IPS-20b (cell line): ENCODE measurements around the gene HOATZ.

Experiments
- H3K27ac ChIP-seq: one replicate; pipeline ENCODE4 v1.5.1; 2013; ENCODE audit warnings: low read length
- H3K27me3 ChIP-seq: 2 replicates; pipeline ENCODE4 v1.6.1; 2013; ENCODE audit warnings: mild to moderate bottlenecking, low read length, inconsistent platforms; ENCODE audit not compliant: insufficient read depth
- H3K36me3 ChIP-seq: 2 replicates; pipeline ENCODE4 v1.6.1; 2013; ENCODE audit warnings: low read depth, mild to moderate bottlenecking, inconsistent platforms, low read length, moderate library complexity; ENCODE audit not compliant: insufficient read depth
- H3K4me1 ChIP-seq: 2 replicates; pipeline ENCODE4 v1.6.1; 2013; ENCODE audit warnings: mild to moderate bottlenecking, control low read depth, inconsistent platforms, low read length, moderate library complexity; ENCODE audit not compliant: insufficient read depth
- H3K4me3 ChIP-seq: 2 replicates; pipeline ENCODE4 v1.5.1; 2013; ENCODE audit warnings: mild to moderate bottlenecking, low read length, inconsistent platforms
- H3K9ac ChIP-seq: 2 replicates; pipeline ENCODE4 v1.6.1; 2013; ENCODE audit warnings: low read depth, mild to moderate bottlenecking, inconsistent platforms, low read length, moderate library complexity
- H3K9me3 ChIP-seq: 2 replicates; pipeline ENCODE4 v1.6.1; 2013; ENCODE audit warnings: mild to moderate bottlenecking, low read depth, low read length, inconsistent platforms; ENCODE audit not compliant: insufficient read depth

HOATZ gene

DNA sequence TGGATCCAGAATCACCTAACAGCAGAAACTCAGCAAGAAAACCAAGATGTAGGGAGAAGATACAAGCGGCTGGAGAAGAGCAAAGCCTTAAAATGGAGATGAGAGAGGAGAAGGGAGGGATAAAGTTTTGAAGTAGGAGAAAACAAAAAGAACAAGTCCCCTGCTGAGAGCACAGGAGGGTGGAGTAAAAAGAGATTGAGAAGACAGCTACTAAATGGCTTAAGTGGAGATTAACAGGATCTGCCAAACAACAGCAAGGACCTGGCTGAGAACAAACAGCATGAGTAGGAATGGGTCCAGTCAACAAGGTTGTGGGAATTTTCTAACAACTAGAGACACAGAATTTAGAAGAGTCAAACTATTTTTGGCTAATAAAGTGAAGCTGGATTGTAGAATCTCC lies 20.5 kb upstream of the HOATZ start:
- H3K9ac ChIP-seq = no peak overlapping the region
- H3K36me3 ChIP-seq = no peaks in the 10 kb centered on the region
- peaks cover 7% of the 10 kb centered on the region for H3K27me3 ChIP-seq
- 0 out of 2 replicates have a peak, but pooled peaks cover 5% of the 10 kb centered on the region for H3K4me1 ChIP-seq
- H3K9me3 ChIP-seq = no peaks in the 10 kb centered on the region
- no peak overlapping the region for H3K4me3 ChIP-seq
- no peak overlapping the region for H3K27ac ChIP-seq

DNA sequence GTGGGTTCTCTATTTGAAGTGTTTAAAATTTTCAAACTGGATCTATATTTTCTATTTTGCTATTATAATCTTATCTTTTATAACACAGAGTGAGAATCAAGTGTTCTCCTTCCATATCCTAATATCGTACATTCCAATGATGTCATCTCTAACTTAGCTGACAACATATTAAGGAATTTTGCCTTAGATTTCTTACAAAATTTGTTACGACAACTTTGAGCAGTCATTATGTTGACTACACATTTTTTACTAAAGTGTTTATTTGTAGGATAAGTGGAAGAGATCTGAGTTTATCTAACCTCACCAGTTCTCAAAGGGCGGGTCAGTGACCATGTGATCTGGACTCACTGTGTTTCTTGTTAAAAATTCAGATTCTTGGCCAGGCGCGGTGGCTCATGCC lies 15.1 kb upstream of the HOATZ start:
- Histone ChIP-seq H3K9ac (no peak overlapping the region), H3K27ac (no peak overlapping the region), H3K4me1 (no peaks in the 10 kb centered on the region), H3K9me3 (no peaks in the 10 kb centered on the region), H3K36me3 (no peaks in the 10 kb centered on the region), H3K27me3 (no peaks in the 10 kb centered on the region; the same call in 1 of the 2 replicates), H3K4me3 (no peak overlapping the region)

- Histone ChIP-seq H3K4me3 (no peak overlapping the region), H3K4me1 (no peaks in the 10 kb centered on the region)
Measured at GRCh38 chr11:111500481-111500880, 14.1 kb upstream of the HOATZ start.

DNA sequence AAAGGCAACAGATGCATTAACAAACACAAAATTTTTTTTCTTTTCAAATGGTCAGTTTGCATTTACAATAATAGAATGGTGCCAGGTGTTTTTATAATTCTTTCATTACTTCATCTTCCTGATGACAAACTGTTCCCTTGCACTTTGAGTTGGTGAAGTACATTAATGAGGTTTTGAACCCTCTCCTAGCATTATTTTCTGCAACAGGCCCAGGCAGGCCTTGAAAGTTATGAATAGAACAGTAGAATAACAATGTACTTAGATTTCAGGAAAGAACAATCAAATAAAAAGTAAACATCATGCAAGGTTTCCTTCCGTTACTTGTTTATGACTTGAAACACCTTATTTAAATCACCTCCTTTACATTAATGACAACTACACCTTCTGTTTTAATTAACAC lies 12.0 kb upstream of the HOATZ start:
- no peak overlapping the region for H3K4me3 ChIP-seq
- no peaks in the 10 kb centered on the region for H3K4me1 ChIP-seq
- no peaks in the 10 kb centered on the region for H3K9me3 ChIP-seq
- no peak overlapping the region for H3K9ac ChIP-seq
- no peaks in the 10 kb centered on the region for H3K36me3 ChIP-seq
- H3K27ac ChIP-seq = no peak overlapping the region
- no peaks in the 10 kb centered on the region for H3K27me3 ChIP-seq

More at GRCh38 chr11:111500481-111500880, 14.1 kb upstream of the HOATZ start:
- H3K9me3 ChIP-seq = no peaks in the 10 kb centered on the region
- no peaks in the 10 kb centered on the region for H3K27me3 ChIP-seq
- no peak overlapping the region for H3K9ac ChIP-seq
- no peaks in the 10 kb centered on the region for H3K36me3 ChIP-seq
- no peak overlapping the region for H3K27ac ChIP-seq

DNA sequence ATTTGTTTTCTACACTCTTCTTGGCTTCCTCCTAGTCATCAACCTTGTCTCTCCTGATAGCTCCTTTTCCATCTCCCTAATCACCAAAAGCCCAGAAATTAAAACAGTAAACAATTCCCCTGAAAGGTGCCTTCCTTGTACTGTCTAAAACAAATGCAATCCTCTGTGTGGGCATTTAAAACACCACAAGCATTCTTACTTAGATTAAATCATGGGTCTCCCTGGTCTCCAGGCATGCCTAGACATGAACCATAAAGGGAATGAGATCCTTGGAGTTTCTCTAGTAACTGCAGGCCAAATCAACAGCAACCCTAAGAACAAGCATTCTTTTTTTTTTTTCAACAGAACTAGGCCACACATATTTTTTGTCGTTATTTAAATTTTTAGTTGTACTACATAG lies 4.3 kb upstream of the HOATZ start:
- no peak overlapping the region for H3K4me3 ChIP-seq
- no peak overlapping the region for H3K9ac ChIP-seq
- H3K4me1 ChIP-seq = 0 out of 2 replicates have a peak, but pooled peaks cover 5% of the 10 kb centered on the region
- H3K36me3 ChIP-seq = no peaks in the 10 kb centered on the region
- H3K27ac ChIP-seq = no peak overlapping the region
- H3K27me3 ChIP-seq = peaks cover 39% of the 10 kb centered on the region
- H3K9me3 ChIP-seq = no peaks in the 10 kb centered on the region

- H3K4me3 ChIP-seq = peak within 1 kb of the TSS; percentile 61
- no peak within 1 kb of the TSS for H3K27ac ChIP-seq
- 0 out of 2 replicates have a peak, but pooled peaks cover 5% of the 10 kb centered on the region for H3K4me1 ChIP-seq
- H3K9ac ChIP-seq = no peak within 1 kb of the TSS; the same call in 1 of the 2 replicates
- H3K9me3 ChIP-seq = no peaks in the 10 kb centered on the region
- H3K36me3 ChIP-seq = no peaks in the 10 kb centered on the region
- H3K27me3 ChIP-seq = peaks cover 50% of the 10 kb centered on the region
Measured at GRCh38 chr11:111512296-111513239, 2.0 kb upstream of the HOATZ start, which contains the start of gene BTG4. Gene BTG4 (minus strand): TSS chr11:111512386. CDS start chr11:111498776, 13,610 bp downstream.

DNA sequence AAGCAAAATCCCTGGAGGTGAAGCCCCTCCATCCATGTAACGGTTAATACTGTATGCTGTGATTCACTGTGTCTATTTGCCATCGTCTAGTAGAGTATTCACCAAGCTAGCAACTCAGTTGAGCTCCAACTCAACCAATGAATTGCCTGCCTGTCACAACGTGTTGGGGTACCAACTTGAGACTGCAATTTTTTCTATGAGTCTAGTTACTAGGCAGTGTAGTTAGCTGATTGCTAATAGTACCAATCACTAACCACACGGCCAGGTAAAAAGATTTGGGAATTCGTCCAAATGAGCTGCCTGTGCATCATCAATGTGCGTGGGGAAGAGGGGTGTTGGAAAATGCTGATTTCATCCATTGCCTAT lies 1.4 kb upstream of the HOATZ start:
- H3K27me3 ChIP-seq = peaks cover 50% of the 10 kb centered on the region
- H3K4me1 ChIP-seq = 0 out of 2 replicates have a peak, but pooled peaks cover 5% of the 10 kb centered on the region
- no peaks in the 10 kb centered on the region for H3K36me3 ChIP-seq
- H3K27ac ChIP-seq = no peak overlapping the region
- H3K9me3 ChIP-seq = no peaks in the 10 kb centered on the region
- H3K4me3 ChIP-seq = peak overlapping the region; percentile 61
- H3K9ac ChIP-seq = no peak overlapping the region

GRCh38 chr11:111515591-111515990 lies 1.0 kb downstream of the HOATZ start:
- Histone ChIP-seq H3K9ac (no peak overlapping the region), H3K9me3 (no peaks in the 10 kb centered on the region), H3K27me3 (peaks cover 50% of the 10 kb centered on the region), H3K36me3 (no peaks in the 10 kb centered on the region), H3K4me1 (0 out of 2 replicates have a peak, but pooled peaks cover 5% of the 10 kb centered on the region), H3K27ac (no peak overlapping the region), H3K4me3 (no peak overlapping the region)

DNA sequence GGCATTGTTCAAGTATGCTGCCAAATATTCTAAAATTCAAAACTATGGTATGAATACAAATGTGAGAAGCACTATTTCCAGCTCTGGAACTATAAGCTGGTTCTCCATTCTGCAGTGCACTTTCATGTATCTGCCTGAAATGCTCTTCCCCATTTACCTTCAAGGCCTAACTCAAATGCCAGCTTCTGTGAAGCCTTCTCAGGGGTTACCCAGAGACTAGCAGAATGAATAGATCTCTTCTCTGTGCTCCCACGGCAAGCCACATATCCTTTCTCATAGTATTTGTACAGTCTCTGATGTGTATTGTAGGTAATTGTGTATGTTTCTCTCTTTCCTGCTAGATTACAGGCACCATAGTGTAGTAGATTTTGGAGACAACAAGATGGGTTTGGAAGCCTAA lies 4.1 kb downstream of the HOATZ start:
- Histone ChIP-seq H3K27me3 (peaks cover 26% of the 10 kb centered on the region), H3K9me3 (no peaks in the 10 kb centered on the region), H3K27ac (no peak overlapping the region), H3K9ac (no peak overlapping the region), H3K36me3 (no peaks in the 10 kb centered on the region), H3K4me3 (no peak overlapping the region), H3K4me1 (0 out of 2 replicates have a peak, but pooled peaks cover 3% of the 10 kb centered on the region)

GRCh38 chr11:111520560-111520959 lies 6.0 kb downstream of the HOATZ start:
- no peak overlapping the region for H3K4me3 ChIP-seq

DNA sequence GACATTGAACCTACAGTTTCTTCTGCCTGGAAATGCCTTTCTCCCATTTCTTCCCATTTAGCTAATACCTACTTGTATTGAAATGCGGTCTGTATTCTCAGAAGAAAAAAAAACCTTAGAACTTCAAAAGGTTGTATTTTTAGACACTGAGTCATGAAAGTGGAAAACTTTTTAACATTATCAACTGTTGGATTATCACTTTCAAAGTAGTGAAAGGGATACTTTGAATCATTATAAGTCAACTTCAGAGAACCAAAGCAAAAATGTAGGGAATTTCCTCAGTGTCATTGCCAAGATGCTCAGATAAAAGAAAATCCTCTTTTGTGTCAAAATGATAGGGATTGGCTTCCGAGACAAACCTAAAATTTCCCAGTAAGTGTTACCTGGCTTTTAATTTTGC lies 6.6 kb downstream of the HOATZ start:
- Histone ChIP-seq H3K9ac (no peak overlapping the region), H3K27ac (no peak overlapping the region), H3K4me1 (no peaks in the 10 kb centered on the region), H3K36me3 (no peaks in the 10 kb centered on the region), H3K27me3 (0 out of 2 replicates have a peak, but pooled peaks cover 4% of the 10 kb centered on the region), H3K9me3 (no peaks in the 10 kb centered on the region), H3K4me3 (no peak overlapping the region)

More at GRCh38 chr11:111520560-111520959, 6.0 kb downstream of the HOATZ start:
- no peaks in the 10 kb centered on the region for H3K4me1 ChIP-seq
- H3K36me3 ChIP-seq = no peaks in the 10 kb centered on the region
- peaks cover 8% of the 10 kb centered on the region for H3K27me3 ChIP-seq
- no peaks in the 10 kb centered on the region for H3K9me3 ChIP-seq
- no peak overlapping the region for H3K9ac ChIP-seq
- no peak overlapping the region for H3K27ac ChIP-seq

DNA sequence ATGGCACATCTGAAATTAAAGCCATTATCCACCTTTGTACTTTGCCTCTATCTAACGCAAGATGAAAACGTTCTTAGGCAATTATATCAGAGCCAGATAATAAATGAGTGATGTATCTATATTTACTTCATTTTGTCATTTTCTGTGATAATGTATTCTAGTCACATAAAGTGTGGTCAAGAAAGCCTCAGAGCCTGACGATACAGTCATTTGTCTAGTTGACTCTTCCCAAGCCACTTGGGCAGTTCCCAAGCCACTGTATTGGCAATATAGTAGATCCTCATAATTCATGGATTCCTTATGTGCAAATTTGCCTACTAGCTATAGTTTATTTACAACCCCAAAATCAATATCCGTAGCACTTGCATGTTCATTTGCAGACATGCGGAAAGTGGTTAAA lies 7.8 kb downstream of the HOATZ start:
- Histone ChIP-seq H3K27me3 (no peaks in the 10 kb centered on the region), H3K9ac (no peak overlapping the region), H3K36me3 (no peaks in the 10 kb centered on the region), H3K27ac (no peak overlapping the region), H3K4me3 (no peak overlapping the region), H3K4me1 (no peaks in the 10 kb centered on the region), H3K9me3 (no peaks in the 10 kb centered on the region)
